ENCODE results near the gene TNNC1.

TNNC1 gene

GRCh38 chr3:52453496-52454249 lies at the start of gene TNNC1:
TNNC1 (minus strand) TSS chr3:52454041; CDS start chr3:52454015, 26 bp downstream.
- DNase-seq = no peak

DNA sequence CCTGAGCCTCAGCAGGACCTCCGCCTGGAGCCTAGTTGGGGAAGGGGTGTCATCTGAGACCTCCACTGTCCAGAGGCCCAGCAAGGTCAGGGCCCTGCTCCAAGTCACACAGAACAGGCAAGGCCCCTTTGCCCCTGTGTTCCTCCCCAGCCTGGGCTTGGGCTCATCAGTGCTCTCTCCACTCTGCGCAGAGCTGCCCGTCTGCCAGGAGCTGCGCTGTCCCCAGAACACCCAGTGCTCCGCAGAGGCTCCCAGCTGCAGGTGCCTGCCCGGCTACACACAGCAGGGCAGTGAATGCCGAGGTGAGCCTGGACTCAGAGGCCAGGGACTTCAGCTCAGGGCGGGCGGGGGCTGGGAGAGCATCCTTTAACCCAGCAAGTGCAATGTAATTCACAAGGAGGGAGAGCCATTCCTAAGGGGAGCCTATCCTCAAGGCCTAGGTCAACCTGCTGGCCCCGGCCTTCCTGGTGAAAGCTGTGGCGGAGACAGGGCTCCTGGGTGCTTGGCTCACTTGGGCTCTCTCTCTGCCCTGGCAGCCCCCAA lies 49.0 kb upstream of the TNNC1 start:
- DNase-seq = no peak

DNA sequence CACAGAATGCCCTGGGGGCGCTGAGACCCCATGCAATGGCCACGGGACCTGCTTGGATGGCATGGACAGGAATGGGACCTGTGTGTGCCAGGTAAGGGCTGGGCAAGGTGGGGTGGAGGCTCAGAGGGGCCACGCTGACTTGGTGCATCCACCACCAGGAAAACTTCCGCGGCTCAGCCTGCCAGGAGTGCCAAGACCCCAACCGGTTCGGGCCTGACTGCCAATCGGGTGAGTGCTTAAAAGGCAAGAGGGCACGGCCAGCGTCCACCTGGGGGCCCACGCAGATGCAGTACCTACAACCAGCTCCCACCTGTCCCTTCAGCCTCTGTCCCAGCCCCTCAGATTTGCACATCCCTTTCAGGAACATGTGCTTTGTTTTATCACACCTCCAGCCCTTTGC lies 48.2 kb upstream of the TNNC1 start:
- DNase-seq = no peak

DNA sequence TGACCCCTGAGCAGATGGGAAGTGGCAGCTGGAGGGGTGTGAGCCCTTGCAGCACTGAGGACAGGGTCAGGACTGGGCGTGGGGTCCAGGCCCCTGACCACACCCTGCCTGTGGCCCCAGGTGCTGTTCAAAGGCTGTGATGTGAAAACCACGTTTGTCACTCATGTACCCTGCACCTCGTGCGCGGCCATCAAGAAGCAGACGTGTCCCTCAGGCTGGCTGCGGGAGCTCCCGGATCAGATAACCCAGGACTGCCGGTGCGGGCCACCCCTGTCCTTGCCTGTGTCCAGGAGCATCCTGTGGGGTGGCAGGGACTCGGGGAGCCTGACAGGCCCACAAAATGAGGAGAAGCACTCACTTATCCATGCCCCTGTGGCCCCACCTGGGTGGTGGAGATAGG lies 47.2 kb upstream of the TNNC1 start:
- no peak for DNase-seq

- peak in 26 of 51 donors; percentile 8 to 59 (median 25) for DNase-seq
These were observed 44.6 kb upstream of the TNNC1 start for GRCh38 chr3:52498137-52499054.

- no peak for DNase-seq
These were observed 42.1 kb upstream of the TNNC1 start for GRCh38 chr3:52495777-52496602.

DNA sequence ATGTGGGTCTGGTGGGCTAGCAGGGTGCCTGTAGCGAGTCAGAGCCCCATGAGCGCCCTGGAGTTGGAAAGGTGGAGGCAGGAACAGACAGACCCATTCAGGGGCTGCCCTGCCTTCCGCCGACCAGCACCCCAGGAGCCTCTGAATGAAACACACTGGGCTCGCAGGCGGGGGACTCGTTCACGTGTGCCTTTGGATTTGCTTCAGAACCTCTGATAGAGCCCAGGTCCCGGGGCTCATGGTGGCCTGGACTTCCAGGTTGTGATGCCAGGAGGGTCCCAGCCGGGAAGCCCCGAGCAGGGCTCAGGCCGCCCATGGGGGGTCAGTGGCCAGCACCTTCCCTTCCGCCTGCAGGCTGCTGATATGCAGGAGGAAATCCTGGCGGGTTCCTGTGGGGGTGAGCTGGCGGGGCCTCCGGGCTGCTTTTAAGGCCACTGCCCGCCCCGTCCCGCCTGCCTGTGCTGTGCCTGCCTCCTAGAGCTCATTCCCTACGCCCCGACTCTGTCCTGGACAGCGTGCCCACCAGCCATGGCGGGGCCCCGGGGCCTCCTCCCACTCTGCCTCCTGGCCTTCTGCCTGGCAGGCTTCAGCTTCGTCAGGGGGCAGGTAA lies 41.1 kb upstream of the TNNC1 start, which contains the start of gene STAB1:
STAB1 (plus strand) TSS at position 453 of the 610 bp plus-strand sequence; CDS start at position 529, 76 bp downstream.
- peak in 2 of 51 donors; percentile 7 to 9 for DNase-seq

DNA sequence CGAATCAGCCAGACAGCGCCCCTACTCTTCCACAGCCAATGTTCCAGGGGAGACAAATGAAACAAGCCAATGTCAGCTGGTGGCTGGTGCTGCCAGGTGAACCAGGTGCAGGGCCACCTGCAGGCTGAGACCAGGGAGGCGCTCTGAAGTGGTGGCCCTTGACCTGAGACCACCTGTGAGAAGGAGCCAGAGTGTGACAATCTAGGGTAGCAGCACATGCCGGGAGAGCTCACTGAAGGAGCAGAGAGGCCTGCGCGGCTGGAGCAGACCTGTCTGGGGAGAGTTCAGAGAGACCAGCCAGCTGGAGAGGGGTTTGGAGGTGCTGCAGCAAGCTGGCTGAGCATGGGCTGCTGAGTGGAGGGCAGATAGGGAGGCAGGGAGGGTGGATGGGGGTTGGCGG lies 40.6 kb upstream of the TNNC1 start:
- DNase-seq = no peak

DNA sequence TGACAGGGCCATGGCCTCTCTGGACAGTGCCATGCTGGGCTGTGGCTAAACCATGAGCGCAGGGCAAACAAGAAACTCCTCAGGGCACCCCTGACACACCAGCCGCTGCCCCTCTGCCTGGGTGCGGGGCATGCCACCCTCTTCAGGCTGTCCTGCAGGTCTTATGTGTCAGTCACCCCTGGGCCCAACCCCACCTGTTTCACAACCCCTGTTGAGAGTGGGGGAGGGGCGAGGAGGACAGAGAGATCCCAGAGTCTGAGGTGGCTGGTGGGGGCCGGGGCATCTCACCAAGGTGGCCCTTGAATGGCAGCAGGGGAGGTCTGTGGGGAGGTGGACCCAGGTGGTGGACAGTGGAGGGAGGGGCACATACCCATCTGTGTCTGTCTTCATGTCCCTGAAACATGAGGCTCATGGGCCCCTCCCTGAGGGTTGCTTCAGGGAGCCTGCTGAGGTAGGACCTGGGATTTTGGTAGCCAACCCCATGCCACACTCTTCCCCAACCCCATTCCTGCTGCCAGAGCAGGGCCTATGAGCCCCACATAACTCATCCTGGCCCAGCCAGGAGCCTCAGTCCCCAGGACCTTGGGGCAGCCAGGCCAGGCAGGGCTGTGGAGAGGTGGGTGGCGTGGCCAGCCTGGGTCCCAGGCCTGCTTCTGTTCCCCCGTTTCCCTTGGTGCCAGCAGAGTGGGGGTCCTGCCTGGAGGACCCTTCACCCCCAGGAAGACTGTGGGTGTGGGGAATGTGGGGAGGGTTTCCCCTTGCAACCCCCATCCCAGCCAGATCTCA lies 39.6 kb upstream of the TNNC1 start:
- no peak for DNase-seq

GRCh38 chr3:52492059-52492458 lies 38.2 kb upstream of the TNNC1 start:
- DNase-seq = no peak

- DNase-seq = peak in 5 of 51 donors; percentile 6 to 41 (median 10)
These were observed 37.2 kb upstream of the TNNC1 start for GRCh38 chr3:52490939-52491526.

GRCh38 chr3:52490035-52490938 lies 36.4 kb upstream of the TNNC1 start:
- DNase-seq = no peak

GRCh38 chr3:52489453-52489852 lies 35.6 kb upstream of the TNNC1 start:
- no peak for DNase-seq

- DNase-seq = no peak
These were observed 34.9 kb upstream of the TNNC1 start for GRCh38 chr3:52488746-52489145.

DNA sequence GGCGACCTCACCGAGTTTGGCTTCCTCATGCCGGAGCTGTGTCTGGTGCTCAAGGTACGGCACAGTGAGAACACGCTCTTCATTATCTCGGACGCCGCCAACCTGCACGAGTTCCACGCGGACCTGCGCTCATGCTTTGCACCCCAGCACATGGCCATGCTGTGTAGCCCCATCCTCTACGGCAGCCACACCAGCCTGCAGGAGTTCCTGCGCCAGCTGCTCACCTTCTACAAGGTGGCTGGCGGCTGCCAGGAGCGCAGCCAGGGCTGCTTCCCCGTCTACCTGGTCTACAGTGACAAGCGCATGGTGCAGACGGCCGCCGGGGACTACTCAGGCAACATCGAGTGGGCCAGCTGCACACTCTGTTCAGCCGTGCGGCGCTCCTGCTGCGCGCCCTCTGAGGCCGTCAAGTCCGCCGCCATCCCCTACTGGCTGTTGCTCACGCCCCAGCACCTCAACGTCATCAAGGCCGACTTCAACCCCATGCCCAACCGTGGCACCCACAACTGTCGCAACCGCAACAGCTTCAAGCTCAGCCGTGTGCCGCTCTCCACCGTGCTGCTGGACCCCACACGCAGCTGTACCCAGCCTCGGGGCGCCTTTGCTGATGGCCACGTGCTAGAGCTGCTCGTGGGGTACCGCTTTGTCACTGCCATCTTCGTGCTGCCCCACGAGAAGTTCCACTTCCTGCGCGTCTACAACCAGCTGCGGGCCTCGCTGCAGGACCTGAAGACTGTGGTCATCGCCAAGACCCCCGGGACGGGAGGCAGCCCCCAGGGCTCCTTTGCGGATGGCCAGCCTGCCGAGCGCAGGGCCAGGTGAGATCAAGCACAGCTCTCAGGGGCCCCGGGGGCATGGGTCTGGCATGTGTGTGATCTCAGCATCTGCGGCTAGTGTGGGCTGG lies 34.2 kb upstream of the TNNC1 start:
- DNase-seq = no peak

- no peak for DNase-seq
These were observed 33.4 kb upstream of the TNNC1 start for GRCh38 chr3:52487050-52487787.

Measured in hypothalamus (tissue), 51 donors.